T-helper 1 cell treated with Interleukin-12 subunit alpha and Interleukin-12 subunit beta and Interleukin-4 antibody, amounts not matched to agents 30 μg/mL and 1 μg/mL, for 36 hours (primary cell): ENCODE measurements around the gene LRRC8D.
"Not testable (repeated sequence)": the region's sequence is repeated elsewhere in the genome, so short reads cannot be mapped to it uniquely, and the experiment has no call there.

Experiments
- H3K27ac Mint-ChIP-seq: one replicate; pipeline ENCODE4 v1.8.0; 2021; ENCODE audit warnings: mild to moderate bottlenecking, mixed read lengths
- H3K27me3 Mint-ChIP-seq: one replicate; pipeline ENCODE4 v1.8.0; 2021; ENCODE audit warnings: low read depth, mixed read lengths
- H3K36me3 Mint-ChIP-seq: one replicate; pipeline ENCODE4 v1.8.0; 2021; ENCODE audit warnings: low read depth, mixed read lengths
- H3K4me1 Mint-ChIP-seq: one replicate; pipeline ENCODE4 v1.8.0; 2021; ENCODE audit warnings: low read depth, mixed read lengths
- H3K4me3 Mint-ChIP-seq: one replicate; pipeline ENCODE4 v1.8.0; 2021; ENCODE audit warnings: mild to moderate bottlenecking, moderate library complexity, mixed read lengths
- H3K9me3 Mint-ChIP-seq: one replicate; pipeline ENCODE4 v1.8.0; 2021; ENCODE audit warnings: mixed read lengths

LRRC8D gene

DNA sequence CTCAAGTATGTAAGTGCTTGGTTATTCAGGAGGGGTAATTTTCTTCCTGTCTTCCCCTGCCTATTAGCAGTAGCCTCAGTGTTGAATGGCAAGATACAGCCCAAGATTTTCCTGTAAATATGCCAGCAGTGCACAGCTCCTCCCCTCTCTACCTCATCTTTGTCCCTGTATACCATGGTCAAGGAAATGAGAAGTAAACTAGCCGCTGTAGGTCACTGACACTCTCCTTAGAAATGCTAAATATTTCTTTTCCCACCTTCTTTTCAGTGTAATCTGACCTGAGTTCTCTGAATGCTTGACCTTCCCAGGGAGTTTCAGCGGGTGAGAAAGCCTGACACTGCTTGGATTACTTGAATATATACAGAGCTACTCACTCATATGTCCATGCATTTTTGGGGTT, 89.9 kb downstream of the LRRC8D start:
- Mint-ChIP-seq H3K4me1 (peaks cover 48% of the 10 kb centered on the region), H3K4me3 (no peak overlapping the region), H3K9me3 (no peaks in the 10 kb centered on the region), H3K27me3 (no peaks in the 10 kb centered on the region), H3K36me3 (peaks cover 10% of the 10 kb centered on the region), H3K27ac (no peak overlapping the region)

DNA sequence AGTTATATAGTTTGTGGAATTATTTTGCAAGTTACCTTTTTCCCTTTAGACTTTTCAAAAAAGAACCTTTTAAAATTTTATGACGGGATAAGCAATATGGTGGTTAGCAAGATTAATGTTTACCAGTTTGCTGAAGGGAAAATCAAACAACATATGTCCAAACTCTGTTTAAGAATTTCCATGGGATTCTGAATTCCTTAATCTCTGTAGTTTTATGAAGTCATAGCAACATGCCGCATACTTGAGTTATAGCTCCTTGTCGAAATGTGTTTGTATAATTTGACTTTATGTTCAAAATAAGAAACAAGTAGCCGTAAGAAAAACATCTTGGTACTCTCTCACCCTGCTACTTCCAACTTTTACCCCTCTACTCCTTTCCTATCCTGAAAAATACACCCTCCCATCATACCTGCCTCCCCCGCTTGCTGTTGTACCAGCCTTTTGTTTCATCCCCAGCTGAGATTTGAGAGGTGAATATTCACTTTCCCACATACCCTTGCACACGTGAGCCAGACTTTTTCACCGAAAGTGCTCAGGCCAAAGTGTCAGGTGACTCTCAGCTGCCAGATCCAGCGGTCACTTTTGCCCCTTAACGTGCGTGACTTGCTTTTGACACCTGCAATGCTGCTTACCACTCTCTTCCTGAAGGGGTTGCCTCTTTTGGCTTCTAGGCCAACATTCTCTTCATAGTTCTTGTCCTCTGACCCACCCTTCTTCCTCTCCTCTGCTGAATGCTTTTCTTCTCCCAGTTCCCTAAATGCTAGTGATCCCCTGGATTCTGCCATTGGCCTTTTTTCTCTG, 90.6 kb downstream of the LRRC8D start:
- H3K4me3 Mint-ChIP-seq, result no peak overlapping the region
- H3K27me3 Mint-ChIP-seq, result no peaks in the 10 kb centered on the region
- no peak overlapping the region for H3K27ac Mint-ChIP-seq
- peaks cover 11% of the 10 kb centered on the region for H3K36me3 Mint-ChIP-seq
- H3K9me3 Mint-ChIP-seq, result no peaks in the 10 kb centered on the region
- H3K4me1 Mint-ChIP-seq, result peaks cover 43% of the 10 kb centered on the region

DNA sequence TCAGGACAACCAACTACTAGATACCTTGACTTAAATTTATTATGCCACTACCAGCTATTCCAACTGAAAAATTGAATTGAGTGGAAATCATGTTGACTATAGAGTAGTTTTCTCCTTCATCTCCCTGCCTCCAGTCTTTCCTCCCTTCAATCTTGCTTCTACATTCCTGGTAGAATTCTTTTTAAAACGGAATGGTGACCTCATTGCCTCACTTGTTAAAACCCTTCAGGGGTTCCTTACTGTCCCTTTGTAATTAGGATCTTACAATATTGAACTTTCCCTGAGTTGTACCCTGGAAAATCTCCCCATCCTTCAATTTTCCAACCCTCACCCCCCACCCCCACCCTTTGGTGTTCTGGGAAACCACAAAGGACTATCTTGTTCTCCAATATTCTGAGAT, 91.2 kb downstream of the LRRC8D start:
- Mint-ChIP-seq H3K27me3 (no peaks in the 10 kb centered on the region), H3K4me3 (no peak overlapping the region), H3K9me3 (no peaks in the 10 kb centered on the region), H3K27ac (no peak overlapping the region), H3K4me1 (peaks cover 36% of the 10 kb centered on the region), H3K36me3 (peaks cover 8% of the 10 kb centered on the region)

DNA sequence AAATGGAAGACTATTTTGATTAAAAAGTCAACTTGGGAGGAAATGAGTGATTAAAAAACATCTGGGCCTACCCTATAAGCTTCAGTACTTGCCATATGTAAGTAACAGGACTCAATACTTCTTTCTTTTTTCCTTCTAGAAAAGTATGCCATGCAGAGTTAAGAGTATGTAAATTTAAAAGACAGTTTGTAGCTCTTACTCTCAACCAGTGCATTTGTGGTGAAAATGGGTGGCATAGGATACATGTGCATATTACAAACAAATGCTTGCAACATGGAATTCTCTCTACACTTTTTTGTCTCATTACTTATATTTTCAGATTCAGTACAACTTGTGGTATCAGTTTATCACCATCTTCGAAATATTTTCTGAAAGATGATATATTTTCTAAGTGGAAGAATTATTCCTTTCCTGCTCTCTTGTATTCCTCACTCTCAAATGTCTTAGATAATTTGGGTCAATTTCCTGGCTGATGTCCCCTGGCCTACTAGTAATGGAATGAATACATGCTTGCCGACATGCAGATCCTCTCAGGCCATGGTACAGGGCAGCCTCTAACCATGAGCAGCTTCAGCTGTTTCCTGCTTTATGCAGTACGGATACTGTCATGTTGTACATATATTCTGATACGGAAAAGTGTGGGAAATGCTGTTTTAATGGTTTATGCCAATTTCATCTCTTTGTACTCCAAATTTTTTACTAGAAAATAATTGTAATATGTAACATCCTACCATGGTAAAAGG, 92.7 kb downstream of the LRRC8D start:
- no peak overlapping the region for H3K4me3 Mint-ChIP-seq
- peaks cover 24% of the 10 kb centered on the region for H3K4me1 Mint-ChIP-seq
- H3K27ac Mint-ChIP-seq, result peak overlapping the region; percentile 34
- H3K9me3 Mint-ChIP-seq, result no peaks in the 10 kb centered on the region
- no peaks in the 10 kb centered on the region for H3K27me3 Mint-ChIP-seq
- peaks cover 10% of the 10 kb centered on the region for H3K36me3 Mint-ChIP-seq

DNA sequence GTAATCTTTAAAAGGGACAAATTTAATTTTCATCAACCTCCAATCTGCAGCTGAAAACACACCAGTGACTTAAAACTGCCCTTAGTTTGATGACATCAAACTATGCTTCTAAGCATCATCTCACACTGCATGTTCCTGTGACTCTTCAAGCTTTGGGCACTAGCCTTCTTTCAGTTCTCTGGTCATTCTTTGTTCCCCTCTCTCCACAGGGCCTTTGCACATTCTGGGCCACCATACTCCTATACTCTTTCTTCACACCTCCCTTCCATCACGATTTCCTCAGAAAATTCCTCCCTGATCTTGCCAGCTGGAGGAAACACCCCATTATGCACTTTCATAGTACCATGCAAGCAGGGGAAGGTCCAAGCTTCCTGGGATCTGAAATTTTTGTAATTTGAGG, 96.5 kb downstream of the LRRC8D start:
- Mint-ChIP-seq H3K4me3 (no peak overlapping the region), H3K27me3 (no peaks in the 10 kb centered on the region), H3K27ac (no peak overlapping the region), H3K4me1 (peaks cover 14% of the 10 kb centered on the region), H3K9me3 (no peaks in the 10 kb centered on the region), H3K36me3 (peaks cover 7% of the 10 kb centered on the region)

DNA sequence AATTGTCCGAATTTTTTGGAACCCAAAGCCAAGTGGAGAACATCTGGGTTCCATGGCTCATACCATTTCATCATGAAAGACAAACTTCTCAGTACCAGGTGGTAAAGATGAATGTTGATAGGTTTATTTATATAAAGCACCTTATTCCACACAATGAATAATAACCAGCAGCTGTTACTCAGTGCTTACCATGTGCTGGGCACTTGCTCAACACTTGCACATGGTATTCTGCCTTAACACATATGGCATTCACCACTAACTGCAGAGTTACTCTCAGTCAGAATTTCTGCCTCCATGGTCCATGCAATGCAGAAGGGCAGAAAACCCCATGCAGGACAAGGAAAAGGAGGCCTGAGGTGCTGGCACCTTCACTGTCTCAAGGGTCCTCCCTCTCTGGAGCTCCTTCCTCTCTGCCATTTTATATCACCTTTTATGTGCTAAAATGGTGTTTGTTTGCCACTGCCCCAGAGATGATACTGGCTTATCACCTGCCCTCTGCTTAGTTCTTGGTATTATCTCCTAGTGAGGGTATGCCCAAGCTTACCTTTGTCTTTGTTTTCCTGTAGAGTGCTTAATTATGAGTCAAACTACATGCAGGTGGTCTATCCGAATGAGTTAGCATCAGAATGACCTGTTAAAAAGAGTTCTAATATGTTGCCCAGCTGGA, 97.4 kb downstream of the LRRC8D start:
- peaks cover 9% of the 10 kb centered on the region for H3K4me1 Mint-ChIP-seq
- H3K27ac Mint-ChIP-seq, result no peak overlapping the region
- no peaks in the 10 kb centered on the region for H3K27me3 Mint-ChIP-seq
- no peak overlapping the region for H3K4me3 Mint-ChIP-seq
- H3K9me3 Mint-ChIP-seq, result peaks cover 2% of the 10 kb centered on the region
- peaks cover 10% of the 10 kb centered on the region for H3K36me3 Mint-ChIP-seq

DNA sequence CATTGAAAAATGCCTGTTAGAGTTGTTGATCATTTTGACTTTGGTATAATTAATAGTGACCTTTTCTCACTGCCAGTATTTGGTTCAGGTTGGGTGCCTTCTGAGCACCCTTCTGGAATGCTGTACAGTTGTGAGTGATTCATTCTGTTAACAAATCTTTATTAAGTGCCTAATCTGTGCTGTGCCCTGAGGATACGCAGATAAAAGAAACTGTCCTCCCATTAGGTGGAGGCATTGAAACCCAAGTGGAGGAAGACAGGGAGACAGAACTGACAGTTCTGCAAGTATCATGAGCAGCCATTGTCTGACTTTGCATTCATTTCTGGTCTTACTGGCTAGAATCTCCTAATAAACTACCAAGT, 97.9 kb downstream of the LRRC8D start:
- H3K36me3 Mint-ChIP-seq, result peaks cover 15% of the 10 kb centered on the region
- peaks cover 7% of the 10 kb centered on the region for H3K9me3 Mint-ChIP-seq
- H3K4me1 Mint-ChIP-seq, result peaks cover 4% of the 10 kb centered on the region
- no peak overlapping the region for H3K4me3 Mint-ChIP-seq
- no peaks in the 10 kb centered on the region for H3K27me3 Mint-ChIP-seq
- no peak overlapping the region for H3K27ac Mint-ChIP-seq

DNA sequence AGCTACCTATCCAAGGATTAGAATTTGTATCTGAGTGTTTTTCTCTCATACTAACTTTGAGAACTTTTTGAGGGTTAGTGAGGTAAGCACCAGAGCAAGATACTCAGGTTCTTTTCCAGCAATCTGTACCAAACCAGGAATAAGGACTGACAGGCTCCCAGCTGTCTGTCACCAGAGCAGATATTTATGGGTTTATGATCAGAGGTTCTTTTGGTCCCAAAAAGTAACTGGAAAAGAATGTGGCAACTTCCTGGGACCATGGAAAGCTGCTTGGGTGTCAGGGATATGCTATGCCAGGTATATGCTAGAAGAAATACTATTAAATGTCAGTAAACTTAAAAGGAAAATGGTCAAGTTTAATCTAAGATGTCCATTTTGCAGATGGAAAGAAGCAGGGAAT, 98.3 kb downstream of the LRRC8D start:
- no peak overlapping the region for H3K4me3 Mint-ChIP-seq
- no peak overlapping the region for H3K27ac Mint-ChIP-seq
- peaks cover 4% of the 10 kb centered on the region for H3K4me1 Mint-ChIP-seq
- H3K27me3 Mint-ChIP-seq, result no peaks in the 10 kb centered on the region
- H3K9me3 Mint-ChIP-seq, result peaks cover 10% of the 10 kb centered on the region
- H3K36me3 Mint-ChIP-seq, result peaks cover 19% of the 10 kb centered on the region

DNA sequence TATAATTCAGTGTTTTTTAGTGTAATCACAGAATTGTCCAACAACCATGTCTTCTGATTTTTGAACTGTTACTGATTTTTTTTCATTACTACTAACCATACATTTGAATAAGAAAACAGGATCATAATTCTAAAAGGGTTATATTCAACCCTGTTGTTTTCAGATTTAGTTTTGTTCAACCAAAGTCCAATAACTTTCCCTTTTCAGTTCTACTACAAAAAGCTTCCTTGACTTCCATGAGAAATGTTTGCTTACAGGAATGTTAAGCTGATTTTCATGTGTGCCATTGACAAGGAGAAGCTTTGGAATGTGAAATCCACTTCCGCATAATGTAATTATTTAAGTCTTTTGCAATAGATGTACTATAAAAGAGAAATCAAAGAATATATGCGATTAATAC, 102.1 kb downstream of the LRRC8D start:
- Mint-ChIP-seq H3K27me3 (no peaks in the 10 kb centered on the region), H3K36me3 (peaks cover 16% of the 10 kb centered on the region), H3K4me3 (no peak overlapping the region), H3K27ac (no peak overlapping the region), H3K9me3 (peaks cover 10% of the 10 kb centered on the region), H3K4me1 (peaks cover 4% of the 10 kb centered on the region)

DNA sequence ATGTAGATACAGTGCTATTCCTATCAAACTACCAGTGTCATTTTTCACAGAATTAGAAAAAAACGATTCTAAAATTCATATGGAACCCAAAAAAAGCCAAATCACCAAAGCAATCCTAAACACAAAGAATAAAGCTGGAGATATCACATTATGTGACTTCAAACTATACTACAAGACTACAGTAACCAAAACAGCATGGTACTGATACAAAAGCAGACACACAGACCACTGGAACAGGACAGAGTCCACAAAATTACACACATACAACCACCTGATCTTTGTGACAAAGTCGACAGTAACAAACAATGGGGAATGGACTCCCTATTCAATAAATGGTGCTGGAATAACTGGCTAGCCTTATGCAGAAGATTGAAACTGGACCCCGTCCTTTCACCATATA, 102.7 kb downstream of the LRRC8D start:
- Mint-ChIP-seq H3K9me3 (peaks cover 10% of the 10 kb centered on the region), H3K27me3 (no peaks in the 10 kb centered on the region), H3K4me1 (peaks cover 4% of the 10 kb centered on the region), H3K4me3 (no peak overlapping the region), H3K27ac (no peak overlapping the region), H3K36me3 (peaks cover 19% of the 10 kb centered on the region)

DNA sequence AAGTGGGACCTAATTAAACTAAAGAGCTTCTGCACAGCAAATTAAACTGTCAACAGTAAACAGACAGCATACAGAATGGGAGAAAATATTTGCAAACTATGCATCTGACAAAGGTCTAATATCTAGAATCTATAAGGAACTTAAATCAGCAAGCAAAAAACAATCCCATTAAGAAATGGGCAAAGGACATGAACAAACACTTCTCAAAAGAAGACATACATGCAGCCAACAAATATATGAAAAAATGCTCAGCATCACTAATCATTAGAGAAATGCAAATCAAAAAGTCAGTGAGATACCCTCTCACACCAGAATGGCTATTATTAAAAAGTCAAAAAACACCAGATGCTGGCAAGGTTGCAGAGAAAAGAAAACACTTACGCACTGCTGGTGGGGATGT, 103.2 kb downstream of the LRRC8D start:
- H3K27ac Mint-ChIP-seq, H3K4me3 Mint-ChIP-seq, H3K4me1 Mint-ChIP-seq, H3K27me3 Mint-ChIP-seq: not testable (repeated sequence)
- Mint-ChIP-seq H3K36me3 (peaks cover 19% of the 10 kb centered on the region), H3K9me3 (peaks cover 10% of the 10 kb centered on the region)

DNA sequence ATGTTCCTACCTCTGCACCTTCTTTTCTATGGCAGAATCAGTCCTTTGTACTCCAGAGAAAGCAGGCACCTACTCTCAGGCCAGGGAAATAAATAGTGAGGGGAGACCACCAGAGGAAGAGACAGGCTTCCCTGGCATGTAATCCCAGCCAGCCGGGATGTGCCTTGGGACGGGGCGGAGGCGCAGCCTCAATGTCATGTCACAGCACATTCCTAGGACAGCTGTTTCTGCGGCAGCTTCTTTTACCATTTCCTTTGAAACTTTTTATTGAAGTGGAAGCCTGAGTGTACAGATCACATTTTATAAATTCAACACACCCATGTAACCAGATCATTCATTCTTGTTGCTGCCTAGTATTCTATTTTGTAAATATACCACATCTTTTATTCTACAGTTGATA, 106.2 kb downstream of the LRRC8D start:
- Mint-ChIP-seq H3K4me3 (no peak overlapping the region), H3K27me3 (no peaks in the 10 kb centered on the region), H3K36me3 (peaks cover 20% of the 10 kb centered on the region), H3K27ac (no peak overlapping the region), H3K4me1 (peaks cover 2% of the 10 kb centered on the region), H3K9me3 (peaks cover 10% of the 10 kb centered on the region)

DNA sequence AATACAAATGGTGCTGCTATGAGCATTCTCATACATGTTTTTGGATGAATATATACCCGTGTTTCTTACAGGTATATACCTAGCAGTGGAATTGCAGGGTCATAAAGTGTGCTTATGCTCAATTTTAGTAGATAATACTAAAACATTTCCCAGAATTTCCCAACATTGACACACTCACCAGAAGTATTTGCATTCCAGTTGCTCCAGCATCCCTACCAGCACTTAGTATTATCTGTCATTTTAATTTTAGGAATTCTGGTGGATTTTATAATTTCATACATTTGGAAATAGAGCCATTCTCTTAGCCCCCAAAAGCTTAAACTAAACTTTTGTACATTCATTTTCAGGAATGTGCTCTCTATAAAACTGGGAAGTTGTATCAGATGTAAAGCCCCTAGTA, 106.6 kb downstream of the LRRC8D start:
- H3K9me3 Mint-ChIP-seq, result peaks cover 10% of the 10 kb centered on the region
- no peak overlapping the region for H3K4me3 Mint-ChIP-seq
- H3K27me3 Mint-ChIP-seq, result no peaks in the 10 kb centered on the region
- H3K36me3 Mint-ChIP-seq, result peaks cover 22% of the 10 kb centered on the region
- H3K4me1 Mint-ChIP-seq, result peaks cover 2% of the 10 kb centered on the region
- no peak overlapping the region for H3K27ac Mint-ChIP-seq

DNA sequence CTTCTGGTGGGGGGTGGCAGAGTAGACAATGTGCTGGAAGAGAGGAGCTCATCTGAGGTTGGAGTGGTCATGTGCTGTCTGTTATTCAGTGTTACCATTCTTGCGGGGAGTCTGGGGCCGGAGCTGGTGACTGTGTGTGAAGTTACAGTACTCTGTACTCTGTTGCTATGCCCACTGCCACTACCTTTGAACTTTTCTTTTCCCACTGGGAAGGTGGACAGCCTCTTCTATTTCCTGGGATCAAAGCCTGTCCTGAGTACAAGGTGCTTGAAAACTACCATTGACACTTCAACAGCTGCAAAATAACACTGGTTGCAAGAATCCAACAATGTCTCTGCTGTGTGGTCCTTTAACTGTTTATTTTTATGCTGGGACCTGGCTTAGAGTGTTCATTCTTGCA, 107.7 kb downstream of the LRRC8D start:
- Mint-ChIP-seq H3K27me3 (no peaks in the 10 kb centered on the region), H3K4me1 (peaks cover 2% of the 10 kb centered on the region), H3K4me3 (no peak overlapping the region), H3K27ac (no peak overlapping the region), H3K9me3 (peaks cover 6% of the 10 kb centered on the region), H3K36me3 (peaks cover 26% of the 10 kb centered on the region)
